ENCODE measurements around the gene HDAC4. TPM values are rescaled to one million over a fixed set of nuclear protein-coding genes. Genes with fewer than 3 reads are reported as not detected.

Gene HDAC4
- total RNA-seq, 1 experiment from 2014 or later: 32.0 TPM

DNA sequence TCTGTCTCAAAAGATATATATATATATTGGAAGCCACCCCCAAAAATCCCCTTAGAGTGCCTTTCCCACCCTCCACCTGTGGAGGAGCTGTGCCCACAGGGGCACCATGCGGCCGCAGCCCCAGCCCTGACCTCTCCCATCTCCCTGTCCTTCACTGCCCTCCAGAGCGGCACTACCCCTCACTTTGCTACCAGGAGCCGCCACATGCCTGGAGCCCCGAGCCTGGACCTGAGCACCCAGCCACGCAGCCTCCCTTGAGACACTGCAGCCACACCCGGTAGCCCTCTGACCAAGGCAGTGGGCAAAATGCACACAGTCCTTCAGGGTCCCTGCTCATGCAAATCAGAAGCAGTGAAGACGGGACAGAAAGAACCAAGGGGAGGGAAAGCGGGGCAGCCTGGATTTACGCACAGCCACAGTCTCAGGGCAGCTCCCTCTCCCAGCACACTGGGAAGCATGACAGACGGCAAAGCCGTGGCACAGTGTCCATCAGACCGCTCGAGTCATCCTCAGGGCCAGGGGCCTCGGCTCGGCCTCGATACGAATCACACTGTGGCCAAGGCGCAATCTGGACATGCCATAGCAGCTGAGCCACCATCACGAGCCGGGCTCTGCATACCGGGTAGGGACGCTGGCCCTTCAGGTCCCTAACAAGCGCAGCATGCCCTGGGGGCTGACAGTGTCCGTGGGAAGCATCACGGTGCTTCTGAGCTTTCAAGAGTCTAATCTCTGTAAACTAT lies 10.1 kb downstream of the HDAC4 start:
- Histone ChIP-seq H3K18ac (ENCODE audit: insufficient read length, low read depth, low read length) (no peak overlapping the region), H4K20me1 (ENCODE audit: control insufficient read depth, insufficient read depth, insufficient read length) (no peaks in the 10 kb centered on the region), H3K14ac (ENCODE audit: insufficient read depth, low read length) (peak overlapping the region; percentile 27; the same call in 1 of the 2 replicates), H2AFZ (ENCODE audit: low read length) (no peak overlapping the region), H3K27me3 (ENCODE audit: insufficient read depth, low read length) (no peaks in the 10 kb centered on the region), H3K79me2 (ENCODE audit: insufficient read depth, low read length) (peaks cover 30% of the 10 kb centered on the region; the same call in 1 of the 2 replicates), H4K5ac (ENCODE audit: insufficient read length, low read depth, low read length) (no peak overlapping the region), H3K23me2 (ENCODE audit: insufficient read length, low read depth, low read length, poor library complexity, severe bottlenecking) (no peaks in the 10 kb centered on the region), H2BK120ac (ENCODE audit: low read depth, low read length, poor library complexity, severe bottlenecking) (no peak overlapping the region), H3K4me2 (ENCODE audit: insufficient read depth, insufficient read length, low read length) (no peak overlapping the region), H3K4ac (ENCODE audit: low read depth, low read length) (no peak overlapping the region), H4K91ac (ENCODE audit: insufficient read length, low read depth, low read length) (no peak overlapping the region), H3K56ac (ENCODE audit: insufficient read length, low read depth, low read length) (no peak overlapping the region), H3K27ac (ENCODE audit: insufficient read length, low read depth, low read length) (no peak overlapping the region), H3K9ac (ENCODE audit: extremely low read depth, insufficient read length, low read length) (no peak overlapping the region), H3T11ph (ENCODE audit: low read length) (no peak overlapping the region), H3K23ac (ENCODE audit: insufficient read length, low read depth, low read length) (no peak overlapping the region), H3K79me1 (ENCODE audit: insufficient read depth, low read depth, low read length, poor library complexity, severe bottlenecking) (peaks cover 10% of the 10 kb centered on the region), H2BK15ac (ENCODE audit: low read depth, low read length) (no peak overlapping the region), H4K8ac (replicated peaks; ENCODE audit: insufficient read length, low read depth, low read length) (no peak overlapping the region), H3K9me3 (ENCODE audit: control insufficient read depth, low read depth, low read length) (no peaks in the 10 kb centered on the region), H2BK12ac (ENCODE audit: insufficient read length, low read depth, low read length) (no peak overlapping the region), H3K4me1 (ENCODE audit: insufficient read depth, low read length) (no peaks in the 10 kb centered on the region; the same call in 1 of the 2 replicates), H2BK20ac (ENCODE audit: low read depth, low read length, poor library complexity, severe bottlenecking) (no peak overlapping the region), H2AK5ac (ENCODE audit: insufficient read length, low read length) (no peak overlapping the region), H2BK5ac (ENCODE audit: insufficient read length, low read length) (no peak overlapping the region)
- H3K9me3 Mint-ChIP-seq: no peaks in the 10 kb centered on the region; a peak in 1 of 5 replicates
- WGBS (ENCODE audit: extremely low coverage, insufficient read length, low lambda C conversion rate): no CpG with 5 or more reads among the region's 26 CpGs
- no peak for DNase-seq
- peaks cover 16 to 23% (median 17%) of the 10 kb centered on the region in 3 experiments for H3K36me3 Mint-ChIP-seq (ENCODE audit: insufficient read depth in 1 of 3, low read depth in 3 of 3)
- no peak overlapping the region; a peak in 1 of 7 replicates for H3K27ac Mint-ChIP-seq
- no peaks in the 10 kb centered on the region; the same call in 1 of the 2 replicates for H3K27me3 Mint-ChIP-seq (ENCODE audit: low read depth)
- H3K4me1 Mint-ChIP-seq: peaks cover 22 to 28% of the 10 kb centered on the region in 2 experiments
- no peak overlapping the region for H3K4me3 Mint-ChIP-seq
- TF ChIP-seq, protein P1, sequence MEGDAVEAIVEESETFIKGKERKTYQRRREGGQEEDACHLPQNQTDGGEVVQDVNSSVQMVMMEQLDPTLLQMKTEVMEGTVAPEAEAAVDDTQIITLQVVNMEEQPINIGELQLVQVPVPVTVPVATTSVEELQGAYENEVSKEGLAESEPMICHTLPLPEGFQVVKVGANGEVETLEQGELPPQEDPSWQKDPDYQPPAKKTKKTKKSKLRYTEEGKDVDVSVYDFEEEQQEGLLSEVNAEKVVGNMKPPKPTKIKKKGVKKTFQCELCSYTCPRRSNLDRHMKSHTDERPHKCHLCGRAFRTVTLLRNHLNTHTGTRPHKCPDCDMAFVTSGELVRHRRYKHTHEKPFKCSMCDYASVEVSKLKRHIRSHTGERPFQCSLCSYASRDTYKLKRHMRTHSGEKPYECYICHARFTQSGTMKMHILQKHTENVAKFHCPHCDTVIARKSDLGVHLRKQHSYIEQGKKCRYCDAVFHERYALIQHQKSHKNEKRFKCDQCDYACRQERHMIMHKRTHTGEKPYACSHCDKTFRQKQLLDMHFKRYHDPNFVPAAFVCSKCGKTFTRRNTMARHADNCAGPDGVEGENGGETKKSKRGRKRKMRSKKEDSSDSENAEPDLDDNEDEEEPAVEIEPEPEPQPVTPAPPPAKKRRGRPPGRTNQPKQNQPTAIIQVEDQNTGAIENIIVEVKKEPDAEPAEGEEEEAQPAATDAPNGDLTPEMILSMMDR (conservative IDR thresholded peaks at IDR 0.05): no peak
